Activated T-cell treated with anti-CD3 and anti-CD28 coated beads, Interleukin-2, amount 50 U/mL, for 48 hours (primary cell): ENCODE results near the gene TASP1.

Experiments
- DNase-seq, 2 experiments: peaks; one replicate each; pipeline ENCODE4 v3.0.0-alpha.2; 2020

The TASP1 gene

GRCh38 chr20:13567663-13568062 lies 71.1 kb downstream of the TASP1 start:
- no peak for DNase-seq

- DNase-seq: no peak
Measured at GRCh38 chr20:13563854-13564253, 74.9 kb downstream of the TASP1 start.

- no peak for DNase-seq
Measured at GRCh38 chr20:13554706-13555105, 84.0 kb downstream of the TASP1 start.

- DNase-seq: no peak
Measured at GRCh38 chr20:13554076-13554475, 84.7 kb downstream of the TASP1 start.

GRCh38 chr20:13552061-13552460 lies 86.7 kb downstream of the TASP1 start:
- no peak for DNase-seq

GRCh38 chr20:13549451-13549850 lies 89.3 kb downstream of the TASP1 start:
- no peak for DNase-seq

- DNase-seq: peak; percentile 80 to 85
Measured at GRCh38 chr20:13546497-13547131, 92.1 kb downstream of the TASP1 start.

GRCh38 chr20:13545790-13546189 lies 92.9 kb downstream of the TASP1 start:
- no peak for DNase-seq

GRCh38 chr20:13543783-13544182 lies 94.9 kb downstream of the TASP1 start:
- no peak for DNase-seq

GRCh38 chr20:13535627-13536026 lies 103.1 kb downstream of the TASP1 start:
- DNase-seq: no peak

- no peak for DNase-seq
Measured at GRCh38 chr20:13533946-13534345, 104.8 kb downstream of the TASP1 start.

GRCh38 chr20:13530146-13530545 lies 108.6 kb downstream of the TASP1 start:
- DNase-seq: no peak

- DNase-seq: no peak
Measured at GRCh38 chr20:13526551-13526950, 112.2 kb downstream of the TASP1 start.

GRCh38 chr20:13525225-13525940 lies 113.3 kb downstream of the TASP1 start:
- DNase-seq: no peak

GRCh38 chr20:13524339-13524738 lies 114.4 kb downstream of the TASP1 start:
- no peak for DNase-seq

GRCh38 chr20:13517831-13518230 lies 120.9 kb downstream of the TASP1 start:
- no peak for DNase-seq

GRCh38 chr20:13515796-13516558 lies 122.8 kb downstream of the TASP1 start:
- DNase-seq: no peak

- no peak for DNase-seq
Measured at GRCh38 chr20:13515291-13515690, 123.4 kb downstream of the TASP1 start.

- DNase-seq: no peak
Measured at GRCh38 chr20:13510837-13511488, 127.8 kb downstream of the TASP1 start.

GRCh38 chr20:13507646-13508045 lies 131.1 kb downstream of the TASP1 start:
- DNase-seq: no peak

- DNase-seq: no peak
Measured at GRCh38 chr20:13501500-13501899, 137.2 kb downstream of the TASP1 start.

- DNase-seq: no peak
Measured at GRCh38 chr20:13494019-13494418, 144.7 kb downstream of the TASP1 start.

- no peak for DNase-seq
Measured at GRCh38 chr20:13493143-13493542, 145.6 kb downstream of the TASP1 start.
